Forelimb muscle (tissue), 1 donor: ENCODE measurements around the gene SMLR1. TPM values are rescaled to one million over a fixed set of nuclear protein-coding genes. Genes with fewer than 3 reads are reported as not detected.

Source experiments
- DNase-seq: peaks from one replicate; pipeline ENCODE4 v3.0.0-alpha.2; 2013; ENCODE audit warnings: low read depth
- polyA plus RNA-seq: library from polyadenylated mRNA; unstranded; fragments of 120-200 nt; gene quantifications from one replicate; pipeline ENCODE4 v1.2.1, GENCODE V29; 2013; ENCODE audit not compliant: insufficient read length

The SMLR1 gene
- polyA plus RNA-seq, 1 donor = 0.10 TPM

DNA sequence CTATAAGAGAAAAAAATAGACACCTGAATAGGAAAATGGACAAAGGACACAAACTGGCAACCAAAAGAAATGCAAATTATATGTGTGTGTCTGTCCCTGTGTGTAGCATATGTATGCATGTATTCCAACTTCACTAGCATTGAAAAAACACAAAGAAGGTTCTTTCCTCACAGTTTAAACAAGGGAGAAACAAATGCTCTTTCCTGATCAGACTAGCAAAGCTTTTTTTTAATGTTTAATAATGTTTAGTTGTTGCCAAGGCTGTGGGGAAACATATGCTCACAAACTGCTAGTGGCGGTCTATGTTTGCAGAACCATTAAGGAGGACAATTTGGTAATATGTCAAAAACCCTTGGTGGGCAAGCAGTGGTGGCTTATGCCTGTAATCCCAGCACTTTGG, 22.4 kb downstream of the SMLR1 start:
- DNase-seq = no peak

- DNase-seq = no peak
Measured at GRCh38 chr6:130851026-130851425, 23.8 kb downstream of the SMLR1 start.

DNA sequence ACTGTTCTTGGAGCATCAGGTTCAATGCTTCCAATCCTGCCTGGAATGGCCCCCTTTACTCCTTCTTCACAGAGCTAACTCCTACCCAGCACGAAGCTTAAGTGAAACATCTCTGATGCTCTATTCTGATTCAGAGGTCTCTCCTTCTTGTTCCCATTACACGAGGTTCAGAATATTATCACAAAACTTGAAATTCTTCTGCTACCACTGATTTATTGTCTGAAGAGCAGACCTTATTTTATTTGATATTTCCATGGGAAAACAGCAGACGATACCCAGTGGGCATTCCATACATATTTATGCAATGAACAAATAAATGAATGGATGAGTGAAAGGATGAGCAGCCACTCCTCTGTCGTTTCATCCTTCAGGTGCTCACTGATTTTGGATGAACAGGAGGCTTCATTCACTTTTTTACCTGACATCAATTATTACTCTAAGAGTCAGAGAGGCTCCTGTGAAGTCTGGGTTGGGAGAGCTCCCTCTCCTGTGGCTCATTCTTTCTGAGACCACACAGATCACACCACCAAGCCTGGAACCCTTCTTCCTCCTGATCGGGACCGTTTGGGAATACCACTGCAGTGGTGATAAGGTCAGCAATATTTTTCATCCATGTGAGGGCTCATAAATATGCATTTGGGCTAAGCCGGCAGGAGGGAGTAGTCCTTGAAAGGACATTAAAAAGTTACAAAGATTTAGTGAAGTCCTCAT, 25.8 kb downstream of the SMLR1 start:
- DNase-seq = no peak

- DNase-seq = no peak
Measured at GRCh38 chr6:130853555-130854183, 26.5 kb downstream of the SMLR1 start.

DNA sequence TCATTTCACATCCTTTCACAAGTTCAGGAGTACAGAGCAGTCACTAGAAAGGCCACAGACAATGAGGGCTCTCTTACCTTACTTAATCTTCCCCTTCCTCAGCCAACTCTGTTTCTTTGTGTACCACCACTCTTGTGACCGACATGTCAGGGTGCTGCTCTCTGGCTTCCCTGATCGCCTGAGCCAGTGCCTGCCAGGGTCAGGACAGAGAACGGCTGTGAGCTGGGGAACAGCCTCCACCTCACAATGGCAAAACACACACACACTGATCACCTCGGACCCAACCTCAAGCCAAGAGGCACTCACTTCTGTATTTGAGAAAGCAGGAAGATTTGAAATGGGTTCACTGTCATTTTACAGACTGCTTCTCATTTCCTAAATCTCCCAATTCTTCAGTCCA, 30.8 kb downstream of the SMLR1 start:
- no peak for DNase-seq

- DNase-seq = no peak
Measured at GRCh38 chr6:130858498-130859160, 31.4 kb downstream of the SMLR1 start.

GRCh38 chr6:130859161-130859867, 32.1 kb downstream of the SMLR1 start:
- no peak for DNase-seq

GRCh38 chr6:130862370-130862769, 35.2 kb downstream of the SMLR1 start:
- no peak for DNase-seq

DNA sequence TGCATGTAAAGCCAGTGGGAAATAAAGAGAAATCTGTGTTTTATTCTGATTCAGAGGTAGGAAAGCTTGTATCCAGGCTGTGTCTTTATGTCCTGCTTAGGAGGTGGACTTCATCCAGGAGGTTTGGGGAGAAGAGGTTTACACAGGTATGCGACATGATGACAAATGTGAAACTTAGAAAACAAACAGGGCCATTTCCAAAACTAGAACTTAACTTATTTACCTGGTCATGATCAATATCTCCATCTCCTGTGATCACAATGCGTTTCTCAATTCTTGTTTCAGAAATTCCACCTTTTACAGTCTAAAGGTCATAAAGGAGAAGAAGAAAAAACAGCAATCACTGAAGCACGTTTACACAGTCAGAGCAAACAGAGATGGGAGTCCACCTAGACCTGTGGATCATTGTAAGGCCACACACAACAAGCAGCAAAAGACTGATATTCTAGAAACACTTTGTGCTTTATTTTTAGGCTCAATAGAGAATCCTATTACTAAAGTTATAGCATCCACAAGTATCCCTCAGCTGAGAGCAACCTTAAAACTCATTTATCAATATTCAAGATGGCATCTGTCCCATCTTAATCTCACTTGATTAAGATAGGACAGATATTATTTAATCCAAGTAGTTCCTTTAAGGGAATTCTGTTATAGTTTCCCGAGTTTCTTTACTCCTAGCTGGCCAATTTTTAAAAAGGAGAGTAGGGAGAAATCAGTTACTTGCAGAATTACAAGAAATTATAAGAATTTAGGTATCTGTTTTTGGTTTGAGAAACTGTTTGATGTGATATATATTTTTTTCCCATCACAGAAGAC, 36.4 kb downstream of the SMLR1 start:
- DNase-seq = no peak

DNA sequence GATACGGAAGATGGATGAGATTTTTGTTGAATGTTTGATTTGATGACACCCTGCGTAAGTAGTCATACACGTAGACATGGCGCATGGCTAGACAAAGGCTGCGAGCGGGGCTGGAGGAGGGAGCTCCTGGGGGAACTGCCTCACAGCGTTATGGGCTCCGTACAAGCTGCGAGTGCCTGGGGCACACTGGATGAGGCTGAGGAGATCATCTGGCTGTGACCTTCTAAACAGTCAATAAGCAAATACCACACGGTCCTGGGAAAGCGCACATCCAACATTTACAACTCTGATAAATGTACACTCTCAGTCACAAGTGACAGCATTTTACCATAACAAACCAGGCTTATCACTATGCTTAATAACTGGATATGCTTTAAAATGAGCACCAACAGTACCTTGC, 37.1 kb downstream of the SMLR1 start:
- no peak for DNase-seq

DNA sequence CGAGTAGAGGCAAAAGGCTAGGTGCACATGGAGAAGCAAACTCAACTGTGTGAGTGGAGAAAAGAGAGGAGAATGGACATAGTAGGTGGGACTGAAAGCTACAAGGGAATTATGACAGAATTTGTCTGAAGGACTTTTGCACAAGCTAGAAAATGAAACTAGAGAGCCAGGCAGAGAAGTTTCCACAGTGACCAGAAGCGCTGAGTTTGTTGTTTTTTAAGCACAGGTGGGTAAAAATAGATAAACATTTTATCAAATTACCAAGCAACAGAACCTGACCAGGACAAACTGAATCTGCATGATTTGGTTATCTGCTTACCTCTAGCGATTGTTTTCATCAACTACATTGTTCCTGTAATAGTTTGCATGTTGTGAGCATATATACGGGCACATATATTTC, 38.6 kb downstream of the SMLR1 start:
- DNase-seq = no peak

GRCh38 chr6:130869681-130870080, 42.5 kb downstream of the SMLR1 start:
- no peak for DNase-seq

GRCh38 chr6:130870179-130870880, 43.1 kb downstream of the SMLR1 start:
- DNase-seq = no peak

GRCh38 chr6:130872250-130873095, 45.3 kb downstream of the SMLR1 start:
- no peak for DNase-seq

DNA sequence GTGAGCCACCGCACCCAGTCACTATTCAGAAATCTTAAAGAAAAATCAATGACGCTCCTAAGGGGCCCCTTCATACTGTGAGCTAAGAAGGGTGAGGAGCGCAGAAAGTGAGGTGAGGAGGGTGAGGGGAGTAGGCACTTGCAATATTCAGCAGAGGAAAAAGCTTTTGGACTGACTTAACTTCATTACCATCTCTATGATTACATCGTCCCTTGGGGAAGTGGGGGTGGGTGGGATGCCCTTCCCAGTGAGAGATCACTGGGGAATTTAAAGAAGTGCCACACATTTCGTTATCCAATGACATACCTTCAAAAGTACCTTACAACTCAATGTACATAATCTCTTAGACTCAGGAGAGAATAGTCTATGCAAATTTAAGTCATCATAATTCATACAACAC, 46.5 kb downstream of the SMLR1 start:
- DNase-seq = no peak

DNA sequence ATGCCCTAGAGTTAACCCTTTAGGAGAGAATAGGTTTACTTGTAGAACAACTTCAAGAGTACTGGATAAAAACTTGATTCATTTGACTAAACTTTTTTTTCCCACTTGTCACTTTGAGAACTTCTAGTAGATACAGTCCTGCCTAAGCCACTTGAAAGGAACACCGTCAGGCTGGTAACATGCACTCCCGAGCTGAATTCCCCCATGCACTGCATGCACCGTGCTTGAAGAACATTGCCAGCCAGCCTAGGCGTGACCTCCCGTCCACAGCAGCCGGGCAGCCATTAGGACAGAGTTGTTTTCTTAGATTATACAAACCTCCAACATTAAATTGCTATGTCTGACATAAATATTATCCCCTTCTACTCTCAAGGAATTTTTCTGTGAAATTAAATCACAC, 52.6 kb downstream of the SMLR1 start:
- no peak for DNase-seq

GRCh38 chr6:130882370-130882769, 55.2 kb downstream of the SMLR1 start:
- no peak for DNase-seq

- peak; percentile 71 for DNase-seq
Measured at GRCh38 chr6:130885392-130886192, 58.4 kb downstream of the SMLR1 start.
